Measurements from ENCODE around the gene SOX6.
"Not testable (repeated sequence)": the region's sequence is repeated elsewhere in the genome, so short reads cannot be mapped to it uniquely, and the experiment has no call there.

SOX6 gene

GRCh38 chr11:16385099-16385498 lies 28.8 kb upstream of the SOX6 start:
- Mint-ChIP-seq H3K27me3 (ENCODE audit: low read depth, poor library complexity) (no peaks in the 10 kb centered on the region), H3K4me1 (no peaks in the 10 kb centered on the region), H3K4me3 (no peak overlapping the region), H3K9me3 (no peaks in the 10 kb centered on the region), H3K27ac (no peak overlapping the region), H3K36me3 (ENCODE audit: low read depth) (no peaks in the 10 kb centered on the region)
- no peak for DNase-seq
- TF ChIP-seq CTCF (IDR thresholded peaks at IDR 0.05), result no peak

GRCh38 chr11:16382638-16383380 lies 26.5 kb upstream of the SOX6 start:
- no peaks in the 10 kb centered on the region for H3K36me3 Mint-ChIP-seq (ENCODE audit: low read depth)
- H3K4me1 Mint-ChIP-seq, result no peaks in the 10 kb centered on the region
- no peak for DNase-seq
- no peak for TF ChIP-seq CTCF (IDR thresholded peaks at IDR 0.05)
- H3K27ac Mint-ChIP-seq, result no peak overlapping the region
- no peaks in the 10 kb centered on the region for H3K27me3 Mint-ChIP-seq (ENCODE audit: low read depth, poor library complexity)
- H3K9me3 Mint-ChIP-seq, result no peaks in the 10 kb centered on the region
- H3K4me3 Mint-ChIP-seq, result no peak overlapping the region

- H3K27me3 Mint-ChIP-seq (ENCODE audit: low read depth, poor library complexity), result no peaks in the 10 kb centered on the region
- no peaks in the 10 kb centered on the region for H3K9me3 Mint-ChIP-seq
- H3K27ac Mint-ChIP-seq, result no peak overlapping the region
- H3K4me3 Mint-ChIP-seq, result no peak overlapping the region
- no peak for TF ChIP-seq CTCF (IDR thresholded peaks at IDR 0.05)
- no peak for DNase-seq
- no peaks in the 10 kb centered on the region for H3K36me3 Mint-ChIP-seq (ENCODE audit: low read depth)
- no peaks in the 10 kb centered on the region for H3K4me1 Mint-ChIP-seq
These were observed 25.8 kb upstream of the SOX6 start for GRCh38 chr11:16382186-16382585.

- Mint-ChIP-seq H3K36me3 (ENCODE audit: low read depth) (no peaks in the 10 kb centered on the region), H3K4me1 (no peaks in the 10 kb centered on the region), H3K9me3 (no peaks in the 10 kb centered on the region), H3K4me3 (no peak overlapping the region), H3K27me3 (ENCODE audit: low read depth, poor library complexity) (no peaks in the 10 kb centered on the region), H3K27ac (no peak overlapping the region)
- no peak for TF ChIP-seq CTCF (IDR thresholded peaks at IDR 0.05)
- no peak for DNase-seq
These were observed 24.7 kb upstream of the SOX6 start for GRCh38 chr11:16380941-16381568.

GRCh38 chr11:16378906-16379305 lies 22.6 kb upstream of the SOX6 start:
- Mint-ChIP-seq H3K36me3 (ENCODE audit: low read depth) (no peaks in the 10 kb centered on the region), H3K4me1 (no peaks in the 10 kb centered on the region), H3K27ac (no peak overlapping the region), H3K9me3 (no peaks in the 10 kb centered on the region), H3K4me3 (no peak overlapping the region), H3K27me3 (ENCODE audit: low read depth, poor library complexity) (peaks cover 3% of the 10 kb centered on the region)
- no peak for DNase-seq
- no peak for TF ChIP-seq CTCF (IDR thresholded peaks at IDR 0.05)

- no peak overlapping the region for H3K4me3 Mint-ChIP-seq
- no peak for DNase-seq
These were observed 21.4 kb upstream of the SOX6 start for GRCh38 chr11:16377746-16378145.

GRCh38 chr11:16375664-16376063 lies 19.3 kb upstream of the SOX6 start:
- not testable (repeated sequence) for H3K4me3 Mint-ChIP-seq; H3K27ac Mint-ChIP-seq; DNase-seq; H3K27me3 Mint-ChIP-seq (ENCODE audit: low read depth, poor library complexity); H3K36me3 Mint-ChIP-seq (ENCODE audit: low read depth); H3K4me1 Mint-ChIP-seq; H3K9me3 Mint-ChIP-seq

More at GRCh38 chr11:16377746-16378145, 21.4 kb upstream of the SOX6 start:
- Mint-ChIP-seq H3K27ac (no peak overlapping the region), H3K36me3 (ENCODE audit: low read depth) (no peaks in the 10 kb centered on the region), H3K27me3 (ENCODE audit: low read depth, poor library complexity) (peaks cover 4% of the 10 kb centered on the region), H3K4me1 (no peaks in the 10 kb centered on the region), H3K9me3 (no peaks in the 10 kb centered on the region)
- no peak for TF ChIP-seq CTCF (IDR thresholded peaks at IDR 0.05)

Measured in nephron progenitor cell (in vitro differentiated cells).